ENCODE data around the gene PCYT2. TPM values are rescaled to one million over a fixed set of nuclear protein-coding genes. Genes with fewer than 3 reads are reported as not detected.
A peak's percentile ranks its signal among the peaks of the same experiment; 100 is the strongest.

The PCYT2 gene
- total RNA-seq, 1 experiment from 2014 or later, result 31.4 TPM

DNA sequence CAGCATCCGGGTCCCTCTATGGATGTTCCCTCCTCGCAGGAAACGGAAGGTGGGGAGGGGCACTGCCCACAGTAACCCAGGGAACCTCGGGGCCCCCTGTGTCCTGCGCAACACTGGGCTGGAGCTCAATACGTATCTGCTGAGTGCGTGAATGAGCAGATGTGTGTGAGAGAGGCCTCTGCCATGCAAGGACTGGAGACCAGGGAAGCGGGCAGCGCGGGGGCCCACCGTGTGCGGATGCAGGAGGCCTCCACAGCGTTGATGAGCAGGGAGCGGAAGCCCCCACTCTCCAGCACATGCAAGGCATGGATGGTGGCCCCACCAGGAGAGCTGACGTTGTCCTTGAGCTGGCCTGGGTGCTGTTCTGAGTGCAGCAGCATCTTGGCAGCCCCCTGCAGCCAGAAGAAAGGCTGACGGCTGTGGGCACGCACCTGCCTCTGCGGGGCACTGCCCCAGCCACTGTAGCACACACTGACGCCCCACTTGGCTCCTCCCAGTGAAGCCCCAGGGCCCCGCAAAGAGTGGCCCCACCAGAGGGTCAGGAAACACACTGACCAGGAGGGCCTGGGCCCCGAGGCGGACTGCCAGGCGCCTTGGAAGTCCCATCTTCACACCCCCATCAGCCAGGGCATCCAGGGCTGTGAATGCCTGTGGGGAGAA, 23.0 kb upstream of the PCYT2 start:
- peaks cover 10% of the 10 kb centered on the region; the same call in 1 of the 2 replicates for H3K36me3 Mint-ChIP-seq
- DNase-seq (ENCODE audit: low spot score) (no peak), ATAC-seq (no peak)
- no peak overlapping the region for H3K27ac Mint-ChIP-seq
- H3K9me3 Mint-ChIP-seq, result no peaks in the 10 kb centered on the region
- H3K27me3 Mint-ChIP-seq (ENCODE audit: low read depth), result peaks cover 5% of the 10 kb centered on the region
- CTCF ChIA-PET, result interaction anchor here (0.5 to 0.7 kb wide), 2 partner anchors 86 to 136 kb away, joined by 4 to 5 read pairs; no protein-coding TSS in a partner anchor
- TF ChIP-seq ETV6 (CRISPR knock-in tag; IDR thresholded peaks at IDR 0.05) (no peak), ELF4 (CRISPR knock-in tag; IDR thresholded peaks at IDR 0.05; ENCODE audit: low read depth) (no peak), FOXK1 (CRISPR knock-in tag; IDR thresholded peaks at IDR 0.05) (no peak), GRHL2 (CRISPR knock-in tag; IDR thresholded peaks at IDR 0.05; ENCODE audit: insufficient replicate concordance, severe bottlenecking) (no peak), TEAD4 (CRISPR knock-in tag; IDR thresholded peaks at IDR 0.05) (no peak), ZNF121 (CRISPR knock-in tag; IDR thresholded peaks at IDR 0.05) (no peak), CTCF (IDR thresholded peaks at IDR 0.05) (no peak), ZBTB21 (CRISPR knock-in tag; IDR thresholded peaks at IDR 0.05; ENCODE audit: borderline replicate concordance) (no peak), RELA (CRISPR knock-in tag; IDR thresholded peaks at IDR 0.05; ENCODE audit: borderline replicate concordance) (no peak), RORB (CRISPR knock-in tag; IDR thresholded peaks at IDR 0.05) (no peak), ZNF671 (CRISPR knock-in tag; IDR thresholded peaks at IDR 0.05) (no peak), HMGA2 (CRISPR knock-in tag; IDR thresholded peaks at IDR 0.05) (no peak)
- TF ChIP-seq, protein P1, sequence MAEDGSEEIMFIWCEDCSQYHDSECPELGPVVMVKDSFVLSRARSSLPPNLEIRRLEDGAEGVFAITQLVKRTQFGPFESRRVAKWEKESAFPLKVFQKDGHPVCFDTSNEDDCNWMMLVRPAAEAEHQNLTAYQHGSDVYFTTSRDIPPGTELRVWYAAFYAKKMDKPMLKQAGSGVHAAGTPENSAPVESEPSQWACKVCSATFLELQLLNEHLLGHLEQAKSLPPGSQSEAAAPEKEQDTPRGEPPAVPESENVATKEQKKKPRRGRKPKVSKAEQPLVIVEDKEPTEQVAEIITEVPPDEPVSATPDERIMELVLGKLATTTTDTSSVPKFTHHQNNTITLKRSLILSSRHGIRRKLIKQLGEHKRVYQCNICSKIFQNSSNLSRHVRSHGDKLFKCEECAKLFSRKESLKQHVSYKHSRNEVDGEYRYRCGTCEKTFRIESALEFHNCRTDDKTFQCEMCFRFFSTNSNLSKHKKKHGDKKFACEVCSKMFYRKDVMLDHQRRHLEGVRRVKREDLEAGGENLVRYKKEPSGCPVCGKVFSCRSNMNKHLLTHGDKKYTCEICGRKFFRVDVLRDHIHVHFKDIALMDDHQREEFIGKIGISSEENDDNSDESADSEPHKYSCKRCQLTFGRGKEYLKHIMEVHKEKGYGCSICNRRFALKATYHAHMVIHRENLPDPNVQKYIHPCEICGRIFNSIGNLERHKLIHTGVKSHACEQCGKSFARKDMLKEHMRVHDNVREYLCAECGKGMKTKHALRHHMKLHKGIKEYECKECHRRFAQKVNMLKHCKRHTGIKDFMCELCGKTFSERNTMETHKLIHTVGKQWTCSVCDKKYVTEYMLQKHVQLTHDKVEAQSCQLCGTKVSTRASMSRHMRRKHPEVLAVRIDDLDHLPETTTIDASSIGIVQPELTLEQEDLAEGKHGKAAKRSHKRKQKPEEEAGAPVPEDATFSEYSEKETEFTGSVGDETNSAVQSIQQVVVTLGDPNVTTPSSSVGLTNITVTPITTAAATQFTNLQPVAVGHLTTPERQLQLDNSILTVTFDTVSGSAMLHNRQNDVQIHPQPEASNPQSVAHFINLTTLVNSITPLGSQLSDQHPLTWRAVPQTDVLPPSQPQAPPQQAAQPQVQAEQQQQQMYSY (CRISPR knock-in tag; IDR thresholded peaks at IDR 0.05), result no peak
- TF ChIP-seq, protein P2, sequence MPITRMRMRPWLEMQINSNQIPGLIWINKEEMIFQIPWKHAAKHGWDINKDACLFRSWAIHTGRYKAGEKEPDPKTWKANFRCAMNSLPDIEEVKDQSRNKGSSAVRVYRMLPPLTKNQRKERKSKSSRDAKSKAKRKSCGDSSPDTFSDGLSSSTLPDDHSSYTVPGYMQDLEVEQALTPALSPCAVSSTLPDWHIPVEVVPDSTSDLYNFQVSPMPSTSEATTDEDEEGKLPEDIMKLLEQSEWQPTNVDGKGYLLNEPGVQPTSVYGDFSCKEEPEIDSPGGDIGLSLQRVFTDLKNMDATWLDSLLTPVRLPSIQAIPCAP (CRISPR knock-in tag; IDR thresholded peaks at IDR 0.05), result no peak
- TF ChIP-seq, protein P3, sequence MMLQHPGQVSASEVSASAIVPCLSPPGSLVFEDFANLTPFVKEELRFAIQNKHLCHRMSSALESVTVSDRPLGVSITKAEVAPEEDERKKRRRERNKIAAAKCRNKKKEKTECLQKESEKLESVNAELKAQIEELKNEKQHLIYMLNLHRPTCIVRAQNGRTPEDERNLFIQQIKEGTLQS (CRISPR knock-in tag; conservative IDR thresholded peaks at IDR 0.05), result no peak
- POLR2A ChIA-PET, result interaction anchor here (0.8 to 1.5 kb wide), 3 partner anchors 11 to 143 kb away, joined by 3 to 9 read pairs (median 4); no protein-coding TSS in a partner anchor
- H3K4me3 Mint-ChIP-seq, result no peak overlapping the region
- H3K4me1 Mint-ChIP-seq, result peaks cover 15% of the 10 kb centered on the region; the same call in 1 of the 2 replicates

DNA sequence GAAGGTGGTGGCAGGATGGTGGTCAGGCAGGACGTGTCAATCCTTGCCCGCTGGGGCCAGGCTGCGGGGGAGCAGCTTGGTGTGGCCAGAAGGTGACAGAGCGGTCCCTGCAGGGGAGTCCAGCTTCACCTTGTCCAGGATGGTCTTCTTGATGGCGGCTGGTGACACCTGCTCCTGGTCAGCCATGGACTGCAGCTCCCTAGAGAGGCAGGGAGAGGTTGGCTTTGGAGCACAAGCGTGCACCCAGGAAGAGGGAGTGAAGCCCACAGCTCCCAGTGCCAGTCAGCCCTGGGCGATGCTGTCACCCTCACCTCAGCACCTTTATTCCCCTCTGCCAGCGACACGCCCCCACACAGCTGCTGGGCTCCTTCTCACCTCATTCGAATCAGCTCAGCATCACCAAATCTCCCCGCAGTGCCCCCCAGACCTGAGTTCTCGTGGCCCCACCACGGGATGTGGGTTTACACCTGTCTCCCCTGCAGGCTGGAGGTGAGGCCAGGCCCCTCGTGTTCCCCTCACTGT, 22.0 kb upstream of the PCYT2 start:
- Mint-ChIP-seq H3K4me3 (no peak overlapping the region), H3K27me3 (ENCODE audit: low read depth) (peaks cover 8% of the 10 kb centered on the region), H3K4me1 (peaks cover 15% of the 10 kb centered on the region; the same call in 1 of the 2 replicates), H3K27ac (no peak overlapping the region), H3K9me3 (no peaks in the 10 kb centered on the region), H3K36me3 (peaks cover 10% of the 10 kb centered on the region; the same call in 1 of the 2 replicates)
- no peak for ATAC-seq
- TF ChIP-seq, protein P4, sequence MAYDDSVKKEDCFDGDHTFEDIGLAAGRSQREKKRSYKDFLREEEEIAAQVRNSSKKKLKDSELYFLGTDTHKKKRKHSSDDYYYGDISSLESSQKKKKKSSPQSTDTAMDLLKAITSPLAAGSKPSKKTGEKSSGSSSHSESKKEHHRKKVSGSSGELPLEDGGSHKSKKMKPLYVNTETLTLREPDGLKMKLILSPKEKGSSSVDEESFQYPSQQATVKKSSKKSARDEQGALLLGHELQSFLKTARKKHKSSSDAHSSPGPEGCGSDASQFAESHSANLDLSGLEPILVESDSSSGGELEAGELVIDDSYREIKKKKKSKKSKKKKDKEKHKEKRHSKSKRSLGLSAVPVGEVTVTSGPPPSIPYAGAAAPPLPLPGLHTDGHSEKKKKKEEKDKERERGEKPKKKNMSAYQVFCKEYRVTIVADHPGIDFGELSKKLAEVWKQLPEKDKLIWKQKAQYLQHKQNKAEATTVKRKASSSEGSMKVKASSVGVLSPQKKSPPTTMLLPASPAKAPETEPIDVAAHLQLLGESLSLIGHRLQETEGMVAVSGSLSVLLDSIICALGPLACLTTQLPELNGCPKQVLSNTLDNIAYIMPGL (CRISPR knock-in tag; IDR thresholded peaks at IDR 0.05), result peak; percentile 37; the same call in 1 of the 2 replicates
- TF ChIP-seq ZNF396 (CRISPR knock-in tag; IDR thresholded peaks at IDR 0.05; ENCODE audit: borderline replicate concordance), result no peak
- no peak for TF ChIP-seq ZNF425 (CRISPR knock-in tag; conservative IDR thresholded peaks at IDR 0.05)
- DNase-seq (ENCODE audit: low spot score), result no peak
- POLR2A ChIA-PET, result interaction anchor here (0.8 to 1.5 kb wide), 3 partner anchors 10 to 113 kb away, joined by 3 to 9 read pairs (median 4); no protein-coding TSS in a partner anchor
- CTCF ChIA-PET, result no interaction called here
